Activated T-helper 2 cell treated with anti-CD3 and anti-CD28 coated beads, Interferon-gamma antibody, Interleukin-2, Interleukin-4, amounts not matched to agents 10 μg/mL and 5 μg/mL and 100 μg/mL, durations not matched to agents 14 hours and 24 hours and 36 hours (primary cell): ENCODE measurements around the gene FSTL4. TPM values are rescaled to one million over a fixed set of nuclear protein-coding genes. Genes with fewer than 3 reads are reported as not detected.

Experiments
- DNase-seq: peaks from one replicate; pipeline ENCODE4 v3.0.0; 2021; ENCODE audit warnings: low spot score
- H3K27ac Mint-ChIP-seq: one replicate; pipeline ENCODE4 v1.8.0; 2021; ENCODE audit warnings: mixed read lengths
- H3K27me3 Mint-ChIP-seq: one replicate; pipeline ENCODE4 v1.8.0; 2021; ENCODE audit warnings: low read depth, mixed read lengths
- H3K36me3 Mint-ChIP-seq: one replicate; pipeline ENCODE4 v1.8.0; 2021; ENCODE audit warnings: low read depth, mixed read lengths
- H3K4me1 Mint-ChIP-seq: one replicate; pipeline ENCODE4 v1.8.0; 2021; ENCODE audit warnings: low read depth, mixed read lengths
- H3K4me3 Mint-ChIP-seq: one replicate; pipeline ENCODE4 v1.8.0; 2021; ENCODE audit warnings: low read depth, mild to moderate bottlenecking, moderate library complexity, mixed read lengths
- H3K9me3 Mint-ChIP-seq: one replicate; pipeline ENCODE4 v1.8.0; 2021; ENCODE audit warnings: mixed read lengths
- intact Hi-C: fragments of 100-400 bp; cut with micrococcal nuclease; formaldehyde crosslinking; loops from one replicate; pipeline ENCODE4 v1.15.1; 2023
- total RNA-seq: library from RNA; stranded (reverse); gene quantifications from 2 replicates; pipeline ENCODE4 v1.2.3, GENCODE V29; 2022

FSTL4 gene
- total RNA-seq, 1 donor from 2014 or later, result 2.1 TPM

- Mint-ChIP-seq H3K27me3 (peaks cover 47% of the 10 kb centered on the region), H3K4me1 (peaks cover 3% of the 10 kb centered on the region), H3K36me3 (no peaks in the 10 kb centered on the region), H3K27ac (no peak overlapping the region), H3K9me3 (no peaks in the 10 kb centered on the region), H3K4me3 (no peak overlapping the region)
- no peak for DNase-seq
- intact Hi-C loops, result no loop called here
Observed at GRCh38 chr5:133474851-133475590, 137.3 kb downstream of the FSTL4 start.

GRCh38 chr5:133473291-133473690, 139.1 kb downstream of the FSTL4 start:
- intact Hi-C loops, result no loop called here
- Mint-ChIP-seq H3K4me3 (no peak overlapping the region), H3K27ac (no peak overlapping the region), H3K27me3 (peaks cover 42% of the 10 kb centered on the region), H3K36me3 (no peaks in the 10 kb centered on the region), H3K9me3 (no peaks in the 10 kb centered on the region), H3K4me1 (peaks cover 3% of the 10 kb centered on the region)
- no peak for DNase-seq

GRCh38 chr5:133472829-133473228, 139.5 kb downstream of the FSTL4 start:
- no peak overlapping the region for H3K4me3 Mint-ChIP-seq

GRCh38 chr5:133471699-133472098, 140.6 kb downstream of the FSTL4 start:
- peaks cover 3% of the 10 kb centered on the region for H3K4me1 Mint-ChIP-seq
- H3K4me3 Mint-ChIP-seq, result no peak overlapping the region
- no peak overlapping the region for H3K27ac Mint-ChIP-seq
- no peaks in the 10 kb centered on the region for H3K36me3 Mint-ChIP-seq
- no peaks in the 10 kb centered on the region for H3K9me3 Mint-ChIP-seq
- intact Hi-C loops, result no loop called here
- H3K27me3 Mint-ChIP-seq, result peaks cover 32% of the 10 kb centered on the region
- DNase-seq, result no peak

More at GRCh38 chr5:133472829-133473228, 139.5 kb downstream of the FSTL4 start:
- intact Hi-C loops, result no loop called here
- Mint-ChIP-seq H3K36me3 (no peaks in the 10 kb centered on the region), H3K4me1 (peaks cover 3% of the 10 kb centered on the region), H3K9me3 (no peaks in the 10 kb centered on the region), H3K27ac (no peak overlapping the region), H3K27me3 (peaks cover 38% of the 10 kb centered on the region)
- no peak for DNase-seq

- Mint-ChIP-seq H3K9me3 (no peaks in the 10 kb centered on the region), H3K4me3 (no peak overlapping the region), H3K36me3 (no peaks in the 10 kb centered on the region), H3K4me1 (peaks cover 4% of the 10 kb centered on the region), H3K27ac (no peak overlapping the region), H3K27me3 (peaks cover 30% of the 10 kb centered on the region)
- intact Hi-C loops, result no loop called here
- no peak for DNase-seq
Observed at GRCh38 chr5:133470841-133471240, 141.5 kb downstream of the FSTL4 start.

- intact Hi-C loops, result no loop called here
- H3K36me3 Mint-ChIP-seq, result no peaks in the 10 kb centered on the region
Observed at GRCh38 chr5:133469846-133470245, 142.5 kb downstream of the FSTL4 start.

GRCh38 chr5:133469252-133469651, 143.1 kb downstream of the FSTL4 start:
- intact Hi-C loops, result no loop called here
- Mint-ChIP-seq H3K36me3 (no peaks in the 10 kb centered on the region), H3K4me1 (peaks cover 2% of the 10 kb centered on the region), H3K9me3 (no peaks in the 10 kb centered on the region), H3K27ac (no peak overlapping the region), H3K4me3 (no peak overlapping the region), H3K27me3 (peaks cover 24% of the 10 kb centered on the region)
- no peak for DNase-seq

More at GRCh38 chr5:133469846-133470245, 142.5 kb downstream of the FSTL4 start:
- DNase-seq, result no peak
- Mint-ChIP-seq H3K4me1 (peaks cover 5% of the 10 kb centered on the region), H3K27me3 (peaks cover 26% of the 10 kb centered on the region), H3K9me3 (no peaks in the 10 kb centered on the region), H3K27ac (no peak overlapping the region), H3K4me3 (no peak overlapping the region)

GRCh38 chr5:133468596-133468995, 143.7 kb downstream of the FSTL4 start:
- Mint-ChIP-seq H3K4me3 (no peak overlapping the region), H3K36me3 (no peaks in the 10 kb centered on the region), H3K27me3 (peaks cover 17% of the 10 kb centered on the region), H3K9me3 (no peaks in the 10 kb centered on the region), H3K27ac (no peak overlapping the region), H3K4me1 (peaks cover 2% of the 10 kb centered on the region)
- DNase-seq, result no peak
- intact Hi-C loops, result no loop called here

- no peak overlapping the region for H3K27ac Mint-ChIP-seq
- H3K27me3 Mint-ChIP-seq, result peaks cover 18% of the 10 kb centered on the region
- no peaks in the 10 kb centered on the region for H3K9me3 Mint-ChIP-seq
- no peaks in the 10 kb centered on the region for H3K36me3 Mint-ChIP-seq
- intact Hi-C loops, result no loop called here
- peaks cover 2% of the 10 kb centered on the region for H3K4me1 Mint-ChIP-seq
- no peak overlapping the region for H3K4me3 Mint-ChIP-seq
- no peak for DNase-seq
Observed at GRCh38 chr5:133467826-133468463, 144.4 kb downstream of the FSTL4 start.

GRCh38 chr5:133467335-133467779, 145.0 kb downstream of the FSTL4 start:
- intact Hi-C loops, result no loop called here
- Mint-ChIP-seq H3K9me3 (no peaks in the 10 kb centered on the region), H3K27ac (no peak overlapping the region), H3K4me1 (peaks cover 2% of the 10 kb centered on the region), H3K4me3 (no peak overlapping the region), H3K27me3 (peaks cover 18% of the 10 kb centered on the region), H3K36me3 (no peaks in the 10 kb centered on the region)
- no peak for DNase-seq

GRCh38 chr5:133466556-133467334, 145.6 kb downstream of the FSTL4 start:
- H3K27ac Mint-ChIP-seq, result no peak overlapping the region
- no peaks in the 10 kb centered on the region for H3K9me3 Mint-ChIP-seq
- no peak overlapping the region for H3K4me3 Mint-ChIP-seq
- H3K27me3 Mint-ChIP-seq, result peaks cover 13% of the 10 kb centered on the region
- no peaks in the 10 kb centered on the region for H3K36me3 Mint-ChIP-seq
- DNase-seq, result no peak
- intact Hi-C loops, result no loop called here
- H3K4me1 Mint-ChIP-seq, result peaks cover 2% of the 10 kb centered on the region

GRCh38 chr5:133464013-133464412, 148.3 kb downstream of the FSTL4 start:
- Mint-ChIP-seq H3K36me3 (no peaks in the 10 kb centered on the region), H3K4me1 (peaks cover 10% of the 10 kb centered on the region), H3K4me3 (no peak overlapping the region), H3K27me3 (peaks cover 5% of the 10 kb centered on the region), H3K27ac (no peak overlapping the region), H3K9me3 (no peaks in the 10 kb centered on the region)
- DNase-seq, result no peak
- intact Hi-C loops, result no loop called here
